Kidney (tissue), 14 donors: ENCODE results near the gene WDR38. TPM values are rescaled to one million over a fixed set of nuclear protein-coding genes. Genes with fewer than 3 reads are reported as not detected.

Experiments
- DNase-seq, 5 donors: peaks; one replicate each; pipeline ENCODE4 v3.0.0-alpha.2; 2013 to 2020
- FAIRE-seq: peaks from 2 replicates; lab custom pipeline; 2012; peaks lifted over from hg19 to GRCh38; lab: Jason Lieb, UNC
- H3K27ac ChIP-seq, 2 donors: one replicate each; pipeline ENCODE4 v1.7.0; 2013; ENCODE audit warnings: low read depth in 2 of 2, low read length in 2 of 2, inconsistent platforms in 1 of 2
- H3K27me3 ChIP-seq: one replicate; pipeline ENCODE4 v1.7.1; 2013; ENCODE audit warnings: low read length, inconsistent platforms; ENCODE audit not compliant: control insufficient read depth, insufficient read depth
- H3K36me3 ChIP-seq, 3 donors: one replicate each; pipeline versions ENCODE4 v1.7.0 to v1.7.1; 2013; ENCODE audit warnings: low read length in 3 of 3, control low read depth in 1 of 3, inconsistent platforms in 1 of 3; ENCODE audit not compliant: insufficient read depth in 3 of 3, control insufficient read depth in 2 of 3
- H3K4me1 ChIP-seq, 3 donors: one replicate each; pipeline versions ENCODE4 v1.7.0 to v1.7.1; 2013; ENCODE audit warnings: low read length in 3 of 3, inconsistent platforms in 1 of 3, low read depth in 1 of 3; ENCODE audit not compliant: control insufficient read depth in 2 of 3, insufficient read depth in 2 of 3
- H3K4me3 ChIP-seq, 3 donors: one replicate each; pipeline versions ENCODE4 v1.7.0 to v1.8.1; 2013; ENCODE audit warnings: low read length in 3 of 3, control low read depth in 1 of 3, inconsistent platforms in 1 of 3
- H3K9ac ChIP-seq, 3 donors: one replicate each; pipeline versions ENCODE4 v1.7.0 to v1.7.1; 2013; ENCODE audit warnings: low read length in 3 of 3, control low read depth in 1 of 3, inconsistent platforms in 1 of 3
- H3K9me3 ChIP-seq, 3 donors: one replicate each; pipeline versions ENCODE4 v1.7.0 to v1.7.1; 2013; ENCODE audit warnings: low read length in 3 of 3, control low read depth in 1 of 3, inconsistent platforms in 1 of 3; ENCODE audit not compliant: control insufficient read depth in 2 of 3, insufficient read depth in 1 of 3
- CTCF ChIP-seq: IDR thresholded peaks from 3 replicates; pipeline ENCODE4 v1.5.1; 2012; ENCODE audit warnings: mild to moderate bottlenecking, moderate library complexity, borderline replicate concordance; ENCODE audit not compliant: insufficient read depth; ENCODE audit errors: extremely low read depth
- intact Hi-C: fragments of 100-400 bp; cut with DNase I; formaldehyde crosslinking; loops from one replicate; pipeline ENCODE4 v1.11.1; 2022
- polyA plus RNA-seq: library from polyadenylated mRNA; stranded (reverse); fragments of 350-450 nt; fragmentation: Illumina TruSeq; extraction: RNeasy Lipid Tissue Mini Kit (QIAGEN cat#74804); gene quantifications from one replicate; pipeline ENCODE4 v1.2.3, GENCODE V29; 2014; ENCODE audit warnings: low read depth, low replicate concordance; ENCODE audit not compliant: insufficient read depth
- total RNA-seq: library from RNA; stranded (reverse); fragmentation: NEBNext Ultra II Directional; extraction: Animal tissue kit (Norgen Biotek cat#: 25700); gene quantifications from one replicate; pipeline ENCODE4 v1.2.1, GENCODE V29; 2021
- donor health status: control.
- donor health status: control.
- donor health status: control.
- donor health status: control.
- donor health status: control.
- donor health status: DM: yes; HTN: yes; CAD: no.
- donor health status: Normal renal cell carcinoma (clear cell type).

Gene WDR38
- total and polyA plus RNA-seq, 2 donors from 2014 or later: 0.31 TPM; not detected in 1

- TF ChIP-seq CTCF: no peak
- Histone ChIP-seq H3K9me3 (no peaks in the 10 kb centered on the region), H3K4me1 (no peaks in the 10 kb centered on the region), H3K27ac (no peak overlapping the region), H3K27me3 (no peaks in the 10 kb centered on the region), H3K36me3 (peaks cover 2 to 37% (median 28%) of the 10 kb centered on the region in 3 donors), H3K4me3 (no peak overlapping the region), H3K9ac (no peak overlapping the region)
- no peak for FAIRE-seq
- intact Hi-C loops: no loop called here
- DNase-seq: peak in 3 of 5 donors; percentile 32 to 52 (median 33)
These were observed 29.0 kb downstream of the WDR38 start for GRCh38 chr9:124882231-124882630.

GRCh38 chr9:124884376-124884775, 31.1 kb downstream of the WDR38 start:
- no peaks in the 10 kb centered on the region for H3K27me3 ChIP-seq
- DNase-seq (no peak), FAIRE-seq (no peak)
- no peak for TF ChIP-seq CTCF
- no peaks in the 10 kb centered on the region for H3K4me1 ChIP-seq
- H3K36me3 ChIP-seq: peaks cover 5 to 44% (median 34%) of the 10 kb centered on the region in 3 donors
- no peak overlapping the region for H3K9ac ChIP-seq
- no peak overlapping the region for H3K27ac ChIP-seq
- intact Hi-C loops: no loop called here
- no peaks in the 10 kb centered on the region for H3K9me3 ChIP-seq
- no peak overlapping the region for H3K4me3 ChIP-seq

- H3K27ac ChIP-seq: no peak overlapping the region
- H3K4me3 ChIP-seq: no peak overlapping the region
- peaks cover 5 to 53% (median 38%) of the 10 kb centered on the region in 3 donors for H3K36me3 ChIP-seq
- no peaks in the 10 kb centered on the region for H3K27me3 ChIP-seq
- H3K9ac ChIP-seq: no peak overlapping the region
- no peak for TF ChIP-seq CTCF
- DNase-seq: no peak
- intact Hi-C loops: no loop called here
- no peaks in the 10 kb centered on the region for H3K9me3 ChIP-seq
- H3K4me1 ChIP-seq: no peaks in the 10 kb centered on the region
- FAIRE-seq: no peak
These were observed 32.3 kb downstream of the WDR38 start for GRCh38 chr9:124885551-124885950.

GRCh38 chr9:124886461-124886860, 33.2 kb downstream of the WDR38 start:
- TF ChIP-seq CTCF: no peak
- no peak overlapping the region for H3K4me3 ChIP-seq
- H3K27ac ChIP-seq: no peak overlapping the region
- intact Hi-C loops: no loop called here
- no peak overlapping the region for H3K9ac ChIP-seq
- peaks cover 3 to 62% (median 41%) of the 10 kb centered on the region in 3 donors for H3K36me3 ChIP-seq
- DNase-seq: no peak
- no peak for FAIRE-seq
- no peaks in the 10 kb centered on the region for H3K4me1 ChIP-seq
- H3K9me3 ChIP-seq: no peaks in the 10 kb centered on the region
- no peaks in the 10 kb centered on the region for H3K27me3 ChIP-seq
